CD14-positive monocyte (primary cell): Measurements from ENCODE around the gene DDX31. TPM values are rescaled to one million over a fixed set of nuclear protein-coding genes. Genes with fewer than 3 reads are reported as not detected.

Experiments used
- DNase-seq, 3 donors: peaks; one replicate each; pipeline ENCODE4 v3.0.0-alpha.2; 2011 to 2022
- H2AFZ ChIP-seq: 2 replicates; pipeline ENCODE4 v1.6.0; 2012; ENCODE audit warnings: mild to moderate bottlenecking, low read depth, low read length, inconsistent platforms; ENCODE audit not compliant: insufficient read depth, poor library complexity, severe bottlenecking
- H3K27ac ChIP-seq, 2 donors: 1 replicate in 1 of 2; 2 replicates in 1 of 2; pipeline ENCODE4 v1.5.1; 2012 to 2013; ENCODE audit warnings: low read length in 2 of 2, control low read depth in 1 of 2, inconsistent platforms in 1 of 2, low read depth in 1 of 2, mild to moderate bottlenecking in 1 of 2
- H3K27me3 ChIP-seq, 2 donors: one replicate each; pipeline versions ENCODE4 v1.6.0 to v1.6.1; 2011 to 2013; ENCODE audit warnings: low read length in 2 of 2; ENCODE audit not compliant: control insufficient read depth in 2 of 2, insufficient read depth in 2 of 2
- H3K36me3 ChIP-seq, 2 donors: replicated peaks in 1 of 2; 1 replicate in 1 of 2; 2 replicates in 1 of 2; pipeline versions ENCODE4 v1.5.1 to v1.6.1; 2012 to 2013; ENCODE audit warnings: low read length in 2 of 2, control low read depth in 1 of 2, inconsistent platforms in 1 of 2, mild to moderate bottlenecking in 1 of 2; ENCODE audit not compliant: insufficient read depth in 2 of 2, control insufficient read depth in 1 of 2
- H3K4me1 ChIP-seq, 2 donors: 1 replicate in 1 of 2; 2 replicates in 1 of 2; pipeline versions ENCODE4 v1.5.1 to v1.6.1; 2012 to 2013; ENCODE audit warnings: low read length in 2 of 2, control low read depth in 1 of 2, inconsistent platforms in 1 of 2, mild to moderate bottlenecking in 1 of 2, moderate library complexity in 1 of 2; ENCODE audit not compliant: insufficient read depth in 2 of 2, control insufficient read depth in 1 of 2
- H3K4me2 ChIP-seq: replicated peaks from 2 replicates; pipeline ENCODE3; 2012; ENCODE audit warnings: low read length, moderate library complexity, mild to moderate bottlenecking; ENCODE audit not compliant: poor library complexity, severe bottlenecking; ENCODE audit errors: extremely low read depth
- H3K4me3 ChIP-seq, 3 experiments: fragments of 200-600 bp in 1 of 3; sonication (generic) in 1 of 3; replicated peaks in 1 of 3; 1 replicate in 2 of 3; 2 replicates in 1 of 3; pipeline ENCODE4 v1.5.1; 2011 to 2013; ENCODE audit warnings: low read length in 3 of 3, mild to moderate bottlenecking in 3 of 3, control low read depth in 2 of 3, low read depth in 2 of 3, inconsistent platforms in 1 of 3, moderate library complexity in 1 of 3
- H3K79me2 ChIP-seq: 2 replicates; pipeline ENCODE4 v1.6.0; 2012; ENCODE audit warnings: mild to moderate bottlenecking, control low read depth, inconsistent platforms, low read length, moderate library complexity; ENCODE audit not compliant: insufficient read depth
- H3K9ac ChIP-seq: 2 replicates; pipeline ENCODE4 v1.6.0; 2017; ENCODE audit warnings: low read length, mild to moderate bottlenecking; ENCODE audit not compliant: insufficient read depth, poor library complexity, severe bottlenecking
- H3K9me3 ChIP-seq, 2 donors: replicated peaks in 1 of 2; 1 replicate in 1 of 2; 2 replicates in 1 of 2; pipeline versions ENCODE4 v1.5.1 to v1.6.1; 2012 to 2013; ENCODE audit warnings: low read length in 2 of 2, control low read depth in 1 of 2; ENCODE audit not compliant: control insufficient read depth in 1 of 2, insufficient read depth in 1 of 2
- H4K20me1 ChIP-seq: 2 replicates; pipeline ENCODE4 v1.6.0; 2012; ENCODE audit warnings: mild to moderate bottlenecking, low read length, control low read depth, moderate library complexity; ENCODE audit not compliant: insufficient read depth
- H3K27ac Mint-ChIP-seq, 7 donors: one replicate each; pipeline ENCODE4 v1.8.0; 2020; ENCODE audit warnings: mild to moderate bottlenecking in 7 of 7, mixed read lengths in 7 of 7, moderate library complexity in 6 of 7, inconsistent platforms in 2 of 7
- H3K27me3 Mint-ChIP-seq, 3 donors: one replicate each; pipeline ENCODE4 v1.8.0; 2021 to 2022; ENCODE audit warnings: low read depth in 3 of 3, mild to moderate bottlenecking in 3 of 3, mixed read lengths in 3 of 3, moderate library complexity in 3 of 3, inconsistent platforms in 1 of 3
- H3K36me3 Mint-ChIP-seq, 2 donors: one replicate each; pipeline ENCODE4 v1.8.0; 2020; ENCODE audit warnings: mixed read lengths in 2 of 2, inconsistent platforms in 1 of 2, mild to moderate bottlenecking in 1 of 2
- H3K4me1 Mint-ChIP-seq: one replicate; pipeline ENCODE4 v1.8.0; 2020; ENCODE audit warnings: mild to moderate bottlenecking, mixed read lengths
- H3K4me3 Mint-ChIP-seq, 2 donors: one replicate each; pipeline ENCODE4 v1.8.0; 2020; ENCODE audit warnings: mild to moderate bottlenecking in 2 of 2, mixed read lengths in 2 of 2, moderate library complexity in 1 of 2
- H3K9me3 Mint-ChIP-seq, 7 donors: one replicate each; pipeline ENCODE4 v1.8.0; 2020 to 2022; ENCODE audit warnings: mixed read lengths in 7 of 7, mild to moderate bottlenecking in 6 of 7, moderate library complexity in 6 of 7, inconsistent platforms in 2 of 7
- CTCF ChIP-seq: fragments of 200-600 bp; IDR thresholded peaks from one replicate; pipeline ENCODE4 v1.8.0; 2022; ENCODE audit warnings: antibody characterized with exemption, mild to moderate bottlenecking
- WGBS: methylation state at CpG from one replicate; pipeline ENCODE4 v1.1.5; 2013; ENCODE audit warnings: missing lambda C conversion rate; ENCODE audit not compliant: insufficient coverage; 5-methylcytosine and 5-hydroxymethylcytosine counted together
- intact Hi-C, 2 donors: fragments of 100-400 bp; cut with micrococcal nuclease; formaldehyde crosslinking; loops; one replicate each; pipeline versions ENCODE4 v1.15.0 to v1.15.1; 2023
- polyA plus RNA-seq, 3 donors: library from polyadenylated mRNA; depleted of rRNA in 1 of 3; unstranded in 2 of 3; stranded (reverse) in 1 of 3; fragments of 300-500 nt in 2 of 3; fragments of >200 nt in 1 of 3; fragmentation: Illumina TruSeq in 2 of 3; gene quantifications; 1 replicate in 2 of 3; 2 replicates in 1 of 3; pipeline ENCODE4 v1.2.3, GENCODE V29; 2012 to 2021

Gene DDX31
- polyA plus RNA-seq, 3 donors, result 1.1 to 4.2 (median 1.5) TPM

DNA sequence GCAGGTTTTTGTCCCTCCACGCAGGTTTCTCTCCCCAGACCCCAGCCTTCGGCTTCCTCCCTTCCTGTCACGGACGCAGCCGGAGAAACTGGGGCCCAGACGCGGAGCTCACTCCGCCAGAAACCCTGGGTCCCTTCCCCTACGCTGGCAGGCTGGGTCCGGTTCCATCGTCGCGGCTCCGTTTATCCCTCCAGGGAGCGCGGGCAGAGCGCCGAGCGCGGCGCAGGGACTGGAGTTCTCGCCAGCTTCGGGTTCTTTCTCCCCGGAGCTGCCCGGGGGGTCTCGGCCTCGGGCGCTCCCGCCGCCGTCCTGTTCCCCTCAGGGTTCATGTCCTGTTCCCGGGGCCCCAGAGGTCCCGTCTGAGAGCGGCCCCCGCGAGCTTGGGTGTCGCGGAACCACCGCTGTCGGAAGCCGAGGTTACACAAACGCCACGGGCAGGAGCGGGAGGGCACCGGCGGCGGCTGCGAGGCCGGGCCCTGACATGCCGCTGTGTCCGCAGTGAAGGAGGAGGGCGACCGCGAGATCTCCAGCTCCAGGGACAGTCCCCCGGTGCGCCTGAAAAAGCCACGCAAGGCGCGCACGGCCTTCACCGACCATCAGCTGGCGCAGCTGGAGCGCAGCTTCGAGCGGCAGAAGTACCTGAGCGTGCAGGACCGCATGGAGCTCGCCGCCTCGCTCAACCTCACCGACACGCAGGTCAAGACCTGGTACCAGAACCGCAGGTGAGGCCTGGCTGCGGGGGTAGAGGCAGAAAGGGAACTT lies 82.8 kb downstream of the DDX31 start:
- H3K9ac ChIP-seq, result no peak overlapping the region
- no peak overlapping the region for H3K27ac ChIP-seq
- H3K4me1 Mint-ChIP-seq, result peaks cover 9% of the 10 kb centered on the region
- TF ChIP-seq CTCF, result no peak
- H3K4me1 ChIP-seq, result no peaks in the 10 kb centered on the region
- WGBS, result 2% methylated on average over 67 of the region's 74 CpGs
- H4K20me1 ChIP-seq, result no peaks in the 10 kb centered on the region
- no peaks in the 10 kb centered on the region for H3K79me2 ChIP-seq
- H3K4me3 Mint-ChIP-seq, result peak overlapping the region in 1 of 2 donors; percentile 62
- peaks cover 0 to 38% of the 10 kb centered on the region in 2 donors for H3K9me3 ChIP-seq
- H3K36me3 ChIP-seq, result no peaks in the 10 kb centered on the region
- no peak overlapping the region for H2AFZ ChIP-seq
- H3K9me3 Mint-ChIP-seq, result peaks cover 0 to 38% (median 6%) of the 10 kb centered on the region in 7 donors
- H3K27me3 ChIP-seq, result peaks cover 82 to 95% of the 10 kb centered on the region in 2 donors
- no peak overlapping the region for H3K4me2 ChIP-seq
- DNase-seq, result no peak
- intact Hi-C loops, result no loop called here
- H3K4me3 ChIP-seq, result no peak overlapping the region
- peaks cover 91 to 98% (median 92%) of the 10 kb centered on the region in 3 donors for H3K27me3 Mint-ChIP-seq
- peaks cover 0 to 5% of the 10 kb centered on the region in 2 donors for H3K36me3 Mint-ChIP-seq
- H3K27ac Mint-ChIP-seq, result no peak overlapping the region

DNA sequence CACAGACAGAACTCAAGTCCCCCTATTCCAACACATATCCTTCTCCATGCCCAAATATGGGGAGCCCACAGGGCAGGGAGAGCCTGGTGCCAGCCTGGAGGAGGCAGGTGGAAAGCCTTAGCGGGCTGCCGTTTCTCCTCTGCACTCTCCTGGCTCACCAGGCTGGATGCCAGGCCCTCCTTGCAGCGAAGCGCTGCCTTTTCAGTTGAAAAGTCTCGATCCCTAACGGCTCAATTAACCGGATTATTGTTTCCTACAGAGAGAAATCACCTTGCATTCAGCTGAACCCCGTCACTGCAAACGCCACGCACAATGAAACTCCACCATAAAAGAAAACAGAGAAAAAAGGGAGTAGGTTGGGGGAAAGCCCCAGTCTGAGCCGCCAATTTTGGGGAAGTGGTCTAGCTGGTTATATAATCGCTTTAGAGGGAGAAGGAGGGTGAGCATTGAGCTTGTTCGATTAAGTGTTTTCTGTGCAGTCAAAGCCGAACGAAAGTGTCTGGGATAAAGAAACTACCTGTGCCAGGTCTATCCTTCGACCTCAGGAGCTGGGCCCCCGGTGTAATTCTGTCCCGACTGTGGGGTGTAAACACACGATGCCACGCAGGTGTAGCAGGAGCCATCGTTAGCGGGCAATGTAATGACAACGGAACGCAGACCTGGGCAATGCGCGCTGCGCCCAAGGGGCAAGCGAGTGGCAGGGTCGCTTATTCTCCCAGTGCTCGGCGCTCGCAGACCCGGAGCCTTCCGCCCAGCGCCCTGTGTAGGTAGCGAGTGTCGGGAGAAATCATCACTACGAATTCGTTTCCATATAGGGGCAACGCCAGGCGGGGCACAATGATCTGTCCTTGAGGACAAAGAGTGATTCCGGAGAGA lies 83.6 kb downstream of the DDX31 start:
- Histone ChIP-seq H3K4me1 (peaks cover 5 to 6% of the 10 kb centered on the region in 2 donors), H3K79me2 (no peaks in the 10 kb centered on the region), H3K9me3 (peaks cover 0 to 45% of the 10 kb centered on the region in 2 donors), H3K36me3 (no peaks in the 10 kb centered on the region), H3K4me2 (no peak overlapping the region), H3K4me3 (no peak overlapping the region), H3K9ac (no peak overlapping the region), H2AFZ (no peak overlapping the region), H3K27me3 (peaks cover 80 to 96% of the 10 kb centered on the region in 2 donors), H4K20me1 (no peaks in the 10 kb centered on the region), H3K27ac (no peak overlapping the region)
- Mint-ChIP-seq H3K27me3 (peaks cover 91 to 98% (median 92%) of the 10 kb centered on the region in 3 donors), H3K27ac (peak overlapping the region in 1 of 7 donors; percentile 33), H3K9me3 (peaks cover 0 to 42% (median 9%) of the 10 kb centered on the region in 7 donors), H3K36me3 (peaks cover 2 to 8% of the 10 kb centered on the region in 2 donors), H3K4me3 (peak overlapping the region in 1 of 2 donors; percentile 62), H3K4me1 (peaks cover 16% of the 10 kb centered on the region)
- DNase-seq, result peak in 2 of 3 donors; percentile 2 to 42
- 6% methylated on average over 36 of the region's 42 CpGs for WGBS
- TF ChIP-seq CTCF, result no peak
- intact Hi-C loops, result no loop called here
